NB4 (cell line): ENCODE results near the gene ADPRM.

Experiments
- MYC ChIP-seq: IDR thresholded peaks from 2 replicates; pipeline ENCODE4 v1.6.1; 2011; ENCODE audit warnings: low read depth, low read length
- POLR2A ChIP-seq: IDR thresholded peaks from 2 replicates; pipeline ENCODE4 v1.6.1; 2011; ENCODE audit warnings: mild to moderate bottlenecking; ENCODE audit not compliant: insufficient read length; ENCODE audit errors: extremely low read depth
- TF ChIP-seq, protein P1 (sequence below): IDR thresholded peaks from one replicate; pipeline ENCODE4 v1.5.1; 2012; ENCODE audit warnings: low read depth, low read length

- TF ChIP-seq, protein P1, sequence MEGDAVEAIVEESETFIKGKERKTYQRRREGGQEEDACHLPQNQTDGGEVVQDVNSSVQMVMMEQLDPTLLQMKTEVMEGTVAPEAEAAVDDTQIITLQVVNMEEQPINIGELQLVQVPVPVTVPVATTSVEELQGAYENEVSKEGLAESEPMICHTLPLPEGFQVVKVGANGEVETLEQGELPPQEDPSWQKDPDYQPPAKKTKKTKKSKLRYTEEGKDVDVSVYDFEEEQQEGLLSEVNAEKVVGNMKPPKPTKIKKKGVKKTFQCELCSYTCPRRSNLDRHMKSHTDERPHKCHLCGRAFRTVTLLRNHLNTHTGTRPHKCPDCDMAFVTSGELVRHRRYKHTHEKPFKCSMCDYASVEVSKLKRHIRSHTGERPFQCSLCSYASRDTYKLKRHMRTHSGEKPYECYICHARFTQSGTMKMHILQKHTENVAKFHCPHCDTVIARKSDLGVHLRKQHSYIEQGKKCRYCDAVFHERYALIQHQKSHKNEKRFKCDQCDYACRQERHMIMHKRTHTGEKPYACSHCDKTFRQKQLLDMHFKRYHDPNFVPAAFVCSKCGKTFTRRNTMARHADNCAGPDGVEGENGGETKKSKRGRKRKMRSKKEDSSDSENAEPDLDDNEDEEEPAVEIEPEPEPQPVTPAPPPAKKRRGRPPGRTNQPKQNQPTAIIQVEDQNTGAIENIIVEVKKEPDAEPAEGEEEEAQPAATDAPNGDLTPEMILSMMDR, result no peak
- TF ChIP-seq POLR2A (no peak), MYC (no peak)
Measured at GRCh38 chr17:10648381-10648780, 49.0 kb upstream of the ADPRM start.
